Measurements from ENCODE around the gene CXCR2.
"Not testable (repeated sequence)": the region's sequence is repeated elsewhere in the genome, so short reads cannot be mapped to it uniquely, and the experiment has no call there.

Gene CXCR2

DNA sequence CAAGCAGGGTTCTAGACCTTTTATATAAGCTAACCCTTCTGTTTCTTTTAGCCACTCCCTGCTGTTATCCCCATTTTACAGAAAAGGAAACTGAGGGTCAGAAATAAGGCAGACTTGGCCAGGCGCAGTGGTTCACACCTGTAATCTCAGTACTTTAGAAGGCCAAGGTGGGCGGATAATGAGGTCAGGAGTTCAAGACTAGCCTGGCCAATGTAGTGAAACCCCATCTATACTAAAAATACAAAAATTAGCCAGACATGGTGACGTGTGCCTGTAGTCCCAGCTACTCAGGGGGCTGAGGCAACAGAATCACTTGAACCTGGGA lies 42.5 kb upstream of the CXCR2 start:
- no peak for TF ChIP-seq CTCF (IDR thresholded peaks at IDR 0.05; ENCODE audit: low read depth, low read length)

DNA sequence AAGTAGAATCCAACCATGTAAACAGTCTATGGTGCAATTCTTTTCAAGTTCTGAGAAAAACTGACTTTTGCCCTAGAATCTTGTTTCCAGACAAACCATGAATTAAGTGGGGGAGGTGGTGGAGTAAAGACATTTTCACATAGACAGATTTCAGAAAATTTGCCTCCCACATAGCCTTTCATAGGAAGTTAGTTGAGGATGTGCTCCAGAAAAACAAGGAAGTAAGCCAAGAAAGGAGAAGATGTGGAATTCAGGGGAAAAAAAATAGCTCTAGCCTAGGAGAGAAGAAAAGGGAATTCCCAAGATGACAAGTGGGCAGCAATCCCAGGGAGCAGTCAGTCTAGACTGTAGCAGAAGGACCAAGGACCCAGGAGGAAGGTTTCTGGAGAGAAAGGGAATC lies 39.4 kb upstream of the CXCR2 start:
- no peak for DNase-seq (ENCODE audit: low read depth in 2 of 2)
- TF ChIP-seq CTCF (IDR thresholded peaks at IDR 0.05; ENCODE audit: low read depth, low read length) = no peak
- no peak overlapping the region for H3K4me3 ChIP-seq (replicated peaks in 1 of 2; ENCODE audit: low read depth in 2 of 2, low read length in 2 of 2)

More for the DNA sequence above, 42.5 kb upstream of the CXCR2 start:
- no peak for DNase-seq (ENCODE audit: low read depth in 2 of 2)
- no peak overlapping the region for H3K4me3 ChIP-seq (replicated peaks in 1 of 2; ENCODE audit: low read depth in 2 of 2, low read length in 2 of 2)

DNA sequence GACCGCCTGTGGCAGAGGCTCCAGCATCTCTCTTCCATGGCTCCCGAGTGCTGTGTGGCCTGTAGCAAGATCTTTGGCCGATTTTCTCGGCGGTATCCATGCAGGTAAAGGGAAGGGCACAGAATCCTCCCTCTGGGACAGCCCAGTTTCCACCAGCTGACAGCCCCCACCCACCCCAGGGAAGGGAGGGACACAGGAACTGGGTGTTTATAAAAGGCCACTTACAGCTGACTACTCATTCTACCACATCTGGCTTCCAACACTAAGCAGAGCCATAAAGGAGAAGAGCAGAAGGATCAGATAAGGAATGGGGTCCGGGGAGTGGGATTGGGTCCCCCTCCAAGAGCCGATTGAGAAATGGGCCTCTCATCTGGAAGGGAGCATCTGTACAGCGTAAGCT lies 36.6 kb upstream of the CXCR2 start:
- no peak for TF ChIP-seq CTCF (IDR thresholded peaks at IDR 0.05; ENCODE audit: low read depth, low read length)
- DNase-seq (ENCODE audit: low read depth in 2 of 2) = no peak
- no peak overlapping the region for H3K4me3 ChIP-seq (replicated peaks in 1 of 2; ENCODE audit: low read depth in 2 of 2, low read length in 2 of 2)

GRCh38 chr2:218091746-218092145 lies 34.1 kb upstream of the CXCR2 start:
- TF ChIP-seq CTCF (IDR thresholded peaks at IDR 0.05; ENCODE audit: low read depth, low read length) = no peak
- no peak for DNase-seq (ENCODE audit: low read depth in 2 of 2)
- no peak overlapping the region for H3K4me3 ChIP-seq (replicated peaks in 1 of 2; ENCODE audit: low read depth in 2 of 2, low read length in 2 of 2)

- TF ChIP-seq CTCF (IDR thresholded peaks at IDR 0.05; ENCODE audit: low read depth, low read length) = no peak
- no peak for DNase-seq (ENCODE audit: low read depth in 2 of 2)
- H3K4me3 ChIP-seq (replicated peaks in 1 of 2; ENCODE audit: low read depth in 2 of 2, low read length in 2 of 2) = no peak overlapping the region
Observed at GRCh38 chr2:218093879-218094278, 31.9 kb upstream of the CXCR2 start.

GRCh38 chr2:218095853-218096252 lies 30.0 kb upstream of the CXCR2 start:
- no peak overlapping the region for H3K4me3 ChIP-seq (replicated peaks in 1 of 2; ENCODE audit: low read depth in 2 of 2, low read length in 2 of 2)
- no peak for DNase-seq (ENCODE audit: low read depth in 2 of 2)
- TF ChIP-seq CTCF (IDR thresholded peaks at IDR 0.05; ENCODE audit: low read depth, low read length) = no peak

DNA sequence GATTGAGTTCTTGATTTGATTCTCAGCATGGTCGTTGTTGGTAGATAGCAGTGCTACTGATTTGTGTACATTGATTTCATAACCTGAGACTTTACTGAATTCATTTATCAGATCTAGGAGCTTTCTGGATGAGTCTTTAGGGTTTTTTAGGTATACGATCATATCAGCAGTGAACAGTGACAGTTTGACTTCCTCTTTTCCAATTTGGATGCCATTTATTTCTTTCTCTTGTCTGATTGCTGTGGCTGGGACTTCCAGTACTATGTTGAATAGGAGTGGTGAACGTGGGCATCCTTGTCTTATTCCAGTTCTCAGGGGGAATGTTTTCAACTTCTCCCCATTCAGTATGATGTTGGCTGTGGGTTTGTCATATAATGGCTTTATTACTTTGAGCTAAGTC lies 27.9 kb upstream of the CXCR2 start:
- H3K4me3 ChIP-seq (replicated peaks in 1 of 2; ENCODE audit: low read depth in 2 of 2, low read length in 2 of 2) = no peak overlapping the region
- no peak for DNase-seq (ENCODE audit: low read depth in 2 of 2)
- no peak for TF ChIP-seq CTCF (IDR thresholded peaks at IDR 0.05; ENCODE audit: low read depth, low read length)

DNA sequence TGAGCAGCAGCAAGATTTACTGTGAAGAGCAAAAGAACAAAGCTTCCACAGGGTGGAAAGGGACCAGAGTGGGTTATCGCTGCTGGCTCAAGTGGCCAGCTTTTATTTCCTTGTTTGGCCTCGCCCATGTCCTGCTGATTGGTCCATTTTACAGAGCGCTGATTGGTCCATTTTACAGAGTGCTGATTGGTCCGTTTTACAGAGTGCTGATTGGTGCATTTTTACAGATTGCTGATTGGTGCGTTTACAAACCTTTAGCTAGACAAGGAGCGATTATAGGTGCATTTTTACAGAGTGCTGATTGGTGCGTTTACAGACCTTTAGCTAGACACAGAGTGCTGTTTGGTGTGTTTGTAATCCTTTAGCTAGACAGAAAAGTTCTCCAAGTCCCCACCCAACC lies 17.0 kb upstream of the CXCR2 start:
- not testable (repeated sequence) for DNase-seq (ENCODE audit: low read depth in 2 of 2); H3K4me3 ChIP-seq (replicated peaks in 1 of 2; ENCODE audit: low read depth in 2 of 2, low read length in 2 of 2)

GRCh38 chr2:218121789-218122188 lies 4.0 kb upstream of the CXCR2 start:
- not testable (repeated sequence) for H3K4me3 ChIP-seq (replicated peaks in 1 of 2; ENCODE audit: low read depth in 2 of 2, low read length in 2 of 2); DNase-seq (ENCODE audit: low read depth in 2 of 2)

- not testable (repeated sequence) for H3K4me3 ChIP-seq (replicated peaks in 1 of 2; ENCODE audit: low read depth in 2 of 2, low read length in 2 of 2); DNase-seq (ENCODE audit: low read depth in 2 of 2)
Observed at GRCh38 chr2:218122286-218122685, 3.5 kb upstream of the CXCR2 start.

All from cardiac fibroblast (primary cell).